ENCODE results near the gene TSPAN18. TPM values are rescaled to one million over a fixed set of nuclear protein-coding genes. Genes with fewer than 3 reads are reported as not detected.

Gene TSPAN18
- total RNA-seq, 2 donors from 2014 or later = 2.0 to 7.7 TPM

DNA sequence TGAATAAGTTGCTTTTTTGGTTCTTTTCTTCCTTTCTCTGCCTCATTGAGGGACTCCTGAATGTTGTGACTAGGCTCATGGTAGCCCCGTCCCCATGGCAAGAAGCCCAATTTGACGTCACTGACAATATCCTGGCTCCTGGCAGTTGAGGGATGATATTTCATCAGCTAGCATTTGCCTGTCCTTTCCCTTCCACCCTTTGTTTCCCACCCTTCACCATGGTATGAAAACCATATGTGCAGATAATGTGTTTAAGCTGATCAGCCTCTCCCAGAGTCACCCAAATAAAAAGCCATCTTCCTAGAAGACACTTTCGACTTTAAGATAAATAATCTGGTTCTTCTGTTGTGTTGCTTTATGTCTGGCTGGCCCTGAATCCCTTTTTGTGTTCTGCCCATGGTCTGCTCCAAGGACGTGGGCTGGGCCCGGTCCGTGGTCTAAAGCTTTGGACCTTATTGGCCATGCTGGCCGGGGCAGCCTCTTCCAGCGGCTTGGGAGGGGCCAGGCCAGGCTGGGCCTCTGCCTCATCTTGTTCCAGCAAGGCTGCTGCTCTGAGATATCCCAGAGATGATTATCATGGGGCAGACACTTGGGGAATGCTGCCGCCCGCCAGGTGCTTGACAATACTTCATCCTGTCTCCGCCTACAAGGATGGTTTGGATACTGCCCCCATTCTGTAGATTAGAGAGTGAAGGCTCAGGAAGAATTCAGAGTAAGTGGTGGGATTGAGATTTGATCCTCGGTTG, 5.1 kb downstream of the TSPAN18 start:
- H3K27ac ChIP-seq = no peak overlapping the region
- H3K27me3 ChIP-seq (replicated peaks; ENCODE audit: insufficient read depth) = no peaks in the 10 kb centered on the region
- no peaks in the 10 kb centered on the region for H3K9me3 ChIP-seq
- no peaks in the 10 kb centered on the region for H3K36me3 ChIP-seq
- ATAC-seq (ENCODE audit: insufficient number of reproducible peaks, low FRiP score, low read depth) (no peak), DNase-seq (ENCODE audit: low spot score) (no peak)
- H3K4me1 ChIP-seq (ENCODE audit: control insufficient read depth in 1 of 2, low read depth in 2 of 2) = peaks cover 5 to 32% of the 10 kb centered on the region in 2 donors
- TF ChIP-seq, protein P1, sequence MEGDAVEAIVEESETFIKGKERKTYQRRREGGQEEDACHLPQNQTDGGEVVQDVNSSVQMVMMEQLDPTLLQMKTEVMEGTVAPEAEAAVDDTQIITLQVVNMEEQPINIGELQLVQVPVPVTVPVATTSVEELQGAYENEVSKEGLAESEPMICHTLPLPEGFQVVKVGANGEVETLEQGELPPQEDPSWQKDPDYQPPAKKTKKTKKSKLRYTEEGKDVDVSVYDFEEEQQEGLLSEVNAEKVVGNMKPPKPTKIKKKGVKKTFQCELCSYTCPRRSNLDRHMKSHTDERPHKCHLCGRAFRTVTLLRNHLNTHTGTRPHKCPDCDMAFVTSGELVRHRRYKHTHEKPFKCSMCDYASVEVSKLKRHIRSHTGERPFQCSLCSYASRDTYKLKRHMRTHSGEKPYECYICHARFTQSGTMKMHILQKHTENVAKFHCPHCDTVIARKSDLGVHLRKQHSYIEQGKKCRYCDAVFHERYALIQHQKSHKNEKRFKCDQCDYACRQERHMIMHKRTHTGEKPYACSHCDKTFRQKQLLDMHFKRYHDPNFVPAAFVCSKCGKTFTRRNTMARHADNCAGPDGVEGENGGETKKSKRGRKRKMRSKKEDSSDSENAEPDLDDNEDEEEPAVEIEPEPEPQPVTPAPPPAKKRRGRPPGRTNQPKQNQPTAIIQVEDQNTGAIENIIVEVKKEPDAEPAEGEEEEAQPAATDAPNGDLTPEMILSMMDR (IDR thresholded peaks at IDR 0.05) = no peak
- H3K4me3 ChIP-seq = no peak overlapping the region

- H3K27me3 ChIP-seq (replicated peaks; ENCODE audit: insufficient read depth) = no peaks in the 10 kb centered on the region
- H3K4me1 ChIP-seq (ENCODE audit: control insufficient read depth in 1 of 2, low read depth in 2 of 2) = peaks cover 0 to 28% of the 10 kb centered on the region in 2 donors
- no peak overlapping the region for H3K27ac ChIP-seq
These were observed 5.8 kb downstream of the TSPAN18 start for GRCh38 chr11:44732564-44732963.

GRCh38 chr11:44733877-44734276, 7.1 kb downstream of the TSPAN18 start:
- TF ChIP-seq, protein P1 (IDR thresholded peaks at IDR 0.05) = no peak
- H3K4me3 ChIP-seq = no peak overlapping the region
- no peaks in the 10 kb centered on the region for H3K9me3 ChIP-seq
- DNase-seq (ENCODE audit: low spot score) (no peak), ATAC-seq (ENCODE audit: insufficient number of reproducible peaks, low FRiP score, low read depth) (no peak)
- H3K4me1 ChIP-seq (ENCODE audit: control insufficient read depth in 1 of 2, low read depth in 2 of 2) = peaks cover 0 to 17% of the 10 kb centered on the region in 2 donors
- no peaks in the 10 kb centered on the region for H3K27me3 ChIP-seq (replicated peaks; ENCODE audit: insufficient read depth)
- H3K27ac ChIP-seq = no peak overlapping the region
- H3K36me3 ChIP-seq = no peaks in the 10 kb centered on the region

More at GRCh38 chr11:44732564-44732963, 5.8 kb downstream of the TSPAN18 start:
- Histone ChIP-seq H3K9me3 (no peaks in the 10 kb centered on the region), H3K4me3 (no peak overlapping the region), H3K36me3 (no peaks in the 10 kb centered on the region)
- ATAC-seq (ENCODE audit: insufficient number of reproducible peaks, low FRiP score, low read depth) (no peak), DNase-seq (ENCODE audit: low spot score) (no peak)
- TF ChIP-seq, protein P1 (IDR thresholded peaks at IDR 0.05) = no peak

- no peak for DNase-seq (ENCODE audit: low spot score)
- Histone ChIP-seq H3K27me3 (replicated peaks; ENCODE audit: insufficient read depth) (no peaks in the 10 kb centered on the region), H3K27ac (no peak overlapping the region), H3K9me3 (no peaks in the 10 kb centered on the region), H3K4me3 (no peak overlapping the region), H3K36me3 (no peaks in the 10 kb centered on the region), H3K4me1 (ENCODE audit: control insufficient read depth in 1 of 2, low read depth in 2 of 2) (peaks cover 0 to 12% of the 10 kb centered on the region in 2 donors)
- TF ChIP-seq, protein P1 (IDR thresholded peaks at IDR 0.05) = no peak
- no peak for ATAC-seq (ENCODE audit: insufficient number of reproducible peaks, low FRiP score, low read depth)
These were observed 8.2 kb downstream of the TSPAN18 start for GRCh38 chr11:44734843-44735381.

GRCh38 chr11:44736791-44737190, 10.0 kb downstream of the TSPAN18 start:
- DNase-seq (ENCODE audit: low spot score) (no peak), ATAC-seq (ENCODE audit: insufficient number of reproducible peaks, low FRiP score, low read depth) (no peak)
- peaks cover 0 to 12% of the 10 kb centered on the region in 2 donors for H3K4me1 ChIP-seq (ENCODE audit: control insufficient read depth in 1 of 2, low read depth in 2 of 2)
- no peaks in the 10 kb centered on the region for H3K27me3 ChIP-seq (replicated peaks; ENCODE audit: insufficient read depth)
- H3K36me3 ChIP-seq = no peaks in the 10 kb centered on the region
- TF ChIP-seq, protein P1 (IDR thresholded peaks at IDR 0.05) = no peak
- no peaks in the 10 kb centered on the region for H3K9me3 ChIP-seq
- no peak overlapping the region for H3K27ac ChIP-seq
- H3K4me3 ChIP-seq = no peak overlapping the region
